Endothelial cell (in vitro differentiated cells): ENCODE data around the gene STAT3. TPM values are rescaled to one million over a fixed set of nuclear protein-coding genes. Genes with fewer than 3 reads are reported as not detected.
A peak's percentile ranks its signal among the peaks of the same experiment; 100 is the strongest.
"Not testable (repeated sequence)": the region's sequence is repeated elsewhere in the genome, so short reads cannot be mapped to it uniquely, and the experiment has no call there.

Experiments
- DNase-seq: peaks from one replicate; pipeline ENCODE4 v3.0.0; 2021; ENCODE audit warnings: low spot score
- H3K27ac Mint-ChIP-seq: one replicate; pipeline ENCODE4 v1.8.0; 2021; ENCODE audit warnings: mixed read lengths, inconsistent platforms; ENCODE audit not compliant: unreplicated experiment
- H3K27me3 Mint-ChIP-seq: one replicate; pipeline ENCODE4 v1.8.0; 2021; ENCODE audit warnings: mild to moderate bottlenecking, moderate library complexity, mixed read lengths, inconsistent platforms; ENCODE audit not compliant: unreplicated experiment
- H3K36me3 Mint-ChIP-seq: one replicate; pipeline ENCODE4 v1.8.0; 2021; ENCODE audit warnings: mild to moderate bottlenecking, low read depth, mixed read lengths, inconsistent platforms; ENCODE audit not compliant: unreplicated experiment
- H3K4me1 Mint-ChIP-seq: one replicate; pipeline ENCODE4 v1.8.0; 2021; ENCODE audit warnings: mild to moderate bottlenecking, mixed read lengths, inconsistent platforms; ENCODE audit not compliant: unreplicated experiment
- H3K4me3 Mint-ChIP-seq: one replicate; pipeline ENCODE4 v1.8.0; 2021; ENCODE audit warnings: mild to moderate bottlenecking, mixed read lengths, inconsistent platforms; ENCODE audit not compliant: unreplicated experiment
- H3K9me3 Mint-ChIP-seq: one replicate; pipeline ENCODE4 v1.8.0; 2021; ENCODE audit warnings: mixed read lengths, inconsistent platforms; ENCODE audit not compliant: unreplicated experiment
- CTCF ChIP-seq: fragments of 200-600 bp; sonication (generic); IDR thresholded peaks from one replicate; pipeline ENCODE4 v1.5.0; 2021; ENCODE audit warnings: antibody characterized with exemption; ENCODE audit not compliant: unreplicated experiment
- total RNA-seq: library from RNA; stranded (reverse); fragmentation: NEBNext Ultra II Directional; extraction: Animal tissue kit (Norgen Biotek cat#: 25700); gene quantifications from one replicate; pipeline ENCODE4 v1.2.1, GENCODE V29; 2021; ENCODE audit not compliant: unreplicated experiment

Gene STAT3
- total RNA-seq, 1 donor from 2014 or later = 160 TPM

- H3K4me3 Mint-ChIP-seq = no peak overlapping the region
- no peak overlapping the region for H3K27ac Mint-ChIP-seq
- H3K27me3 Mint-ChIP-seq = peaks cover 7% of the 10 kb centered on the region
- H3K4me1 Mint-ChIP-seq = peaks cover 33% of the 10 kb centered on the region
- TF ChIP-seq CTCF = no peak
- no peak for DNase-seq
- H3K9me3 Mint-ChIP-seq = no peaks in the 10 kb centered on the region
- H3K36me3 Mint-ChIP-seq = peaks cover 24% of the 10 kb centered on the region
Measured at GRCh38 chr17:42399948-42400843, 12.0 kb upstream of the STAT3 start.

- Mint-ChIP-seq H3K27me3 (peaks cover 8% of the 10 kb centered on the region), H3K9me3 (no peaks in the 10 kb centered on the region), H3K27ac (no peak overlapping the region), H3K4me3 (no peak overlapping the region), H3K36me3 (peaks cover 17% of the 10 kb centered on the region), H3K4me1 (peaks cover 30% of the 10 kb centered on the region)
- DNase-seq = no peak
- no peak for TF ChIP-seq CTCF
Measured at GRCh38 chr17:42399121-42399520, 10.9 kb upstream of the STAT3 start.

- not testable (repeated sequence) for H3K27ac Mint-ChIP-seq, H3K9me3 Mint-ChIP-seq, H3K4me3 Mint-ChIP-seq, DNase-seq, H3K27me3 Mint-ChIP-seq, H3K36me3 Mint-ChIP-seq
- peaks cover 13% of the 10 kb centered on the region for H3K4me1 Mint-ChIP-seq
Measured at GRCh38 chr17:42395601-42396000, 7.4 kb upstream of the STAT3 start.

- peaks cover 4% of the 10 kb centered on the region for H3K36me3 Mint-ChIP-seq
- H3K4me1 Mint-ChIP-seq = peaks cover 8% of the 10 kb centered on the region
- no peak overlapping the region for H3K4me3 Mint-ChIP-seq
- H3K27me3 Mint-ChIP-seq = peaks cover 5% of the 10 kb centered on the region
- no peak for DNase-seq
- no peak for TF ChIP-seq CTCF
- no peaks in the 10 kb centered on the region for H3K9me3 Mint-ChIP-seq
- H3K27ac Mint-ChIP-seq = peak overlapping the region; percentile 44
Measured at GRCh38 chr17:42394838-42395237, 6.6 kb upstream of the STAT3 start.

- Mint-ChIP-seq H3K27me3 (peaks cover 7% of the 10 kb centered on the region), H3K27ac (peak overlapping the region; percentile 33)
- TF ChIP-seq CTCF = no peak
Measured at GRCh38 chr17:42392692-42393415, 4.6 kb upstream of the STAT3 start.

GRCh38 chr17:42391439-42391838 lies 3.2 kb upstream of the STAT3 start:
- not testable (repeated sequence) for H3K4me3 Mint-ChIP-seq, DNase-seq, H3K36me3 Mint-ChIP-seq, H3K27ac Mint-ChIP-seq, H3K27me3 Mint-ChIP-seq, H3K9me3 Mint-ChIP-seq
- H3K4me1 Mint-ChIP-seq = peaks cover 25% of the 10 kb centered on the region

More at GRCh38 chr17:42392692-42393415, 4.6 kb upstream of the STAT3 start:
- Mint-ChIP-seq H3K9me3 (no peaks in the 10 kb centered on the region), H3K4me3 (no peak overlapping the region), H3K4me1 (peaks cover 16% of the 10 kb centered on the region), H3K36me3 (peaks cover 4% of the 10 kb centered on the region)
- DNase-seq = no peak
